NB4 (cell line): ENCODE data around the gene AP4S1.

Experiments used
- POLR2A ChIP-seq: IDR thresholded peaks from 2 replicates; pipeline ENCODE4 v1.6.1; 2011; ENCODE audit warnings: mild to moderate bottlenecking; ENCODE audit not compliant: insufficient read length; ENCODE audit errors: extremely low read depth
- TF ChIP-seq, protein P1 (sequence below): IDR thresholded peaks from one replicate; pipeline ENCODE4 v1.5.1; 2012; ENCODE audit warnings: low read depth, low read length
- TF ChIP-seq, protein P2 (sequence below): IDR thresholded peaks from 2 replicates; pipeline ENCODE4 v1.6.1; 2011; ENCODE audit warnings: low read depth, low read length

DNA sequence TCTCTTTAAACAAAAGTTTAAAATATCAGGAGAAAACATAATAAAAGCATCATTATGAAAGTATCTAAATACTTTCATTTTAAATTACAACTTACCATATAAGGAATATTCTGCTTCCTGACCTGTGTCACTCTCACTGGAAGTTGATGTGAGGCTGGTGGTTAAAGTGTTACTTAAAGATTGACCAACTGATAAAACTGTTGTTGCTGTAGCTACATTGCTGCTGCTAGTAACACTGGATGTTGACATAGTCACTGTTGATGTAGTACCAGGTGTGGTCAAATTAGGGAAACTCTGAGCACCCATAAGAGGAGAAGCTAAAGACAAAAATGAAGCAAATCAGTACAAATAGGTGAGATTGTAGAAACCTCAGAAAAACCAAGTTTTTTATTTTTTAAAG, 102.2 kb downstream of the AP4S1 start:
- TF ChIP-seq, protein P1, sequence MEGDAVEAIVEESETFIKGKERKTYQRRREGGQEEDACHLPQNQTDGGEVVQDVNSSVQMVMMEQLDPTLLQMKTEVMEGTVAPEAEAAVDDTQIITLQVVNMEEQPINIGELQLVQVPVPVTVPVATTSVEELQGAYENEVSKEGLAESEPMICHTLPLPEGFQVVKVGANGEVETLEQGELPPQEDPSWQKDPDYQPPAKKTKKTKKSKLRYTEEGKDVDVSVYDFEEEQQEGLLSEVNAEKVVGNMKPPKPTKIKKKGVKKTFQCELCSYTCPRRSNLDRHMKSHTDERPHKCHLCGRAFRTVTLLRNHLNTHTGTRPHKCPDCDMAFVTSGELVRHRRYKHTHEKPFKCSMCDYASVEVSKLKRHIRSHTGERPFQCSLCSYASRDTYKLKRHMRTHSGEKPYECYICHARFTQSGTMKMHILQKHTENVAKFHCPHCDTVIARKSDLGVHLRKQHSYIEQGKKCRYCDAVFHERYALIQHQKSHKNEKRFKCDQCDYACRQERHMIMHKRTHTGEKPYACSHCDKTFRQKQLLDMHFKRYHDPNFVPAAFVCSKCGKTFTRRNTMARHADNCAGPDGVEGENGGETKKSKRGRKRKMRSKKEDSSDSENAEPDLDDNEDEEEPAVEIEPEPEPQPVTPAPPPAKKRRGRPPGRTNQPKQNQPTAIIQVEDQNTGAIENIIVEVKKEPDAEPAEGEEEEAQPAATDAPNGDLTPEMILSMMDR: no peak
- TF ChIP-seq, protein P2, sequence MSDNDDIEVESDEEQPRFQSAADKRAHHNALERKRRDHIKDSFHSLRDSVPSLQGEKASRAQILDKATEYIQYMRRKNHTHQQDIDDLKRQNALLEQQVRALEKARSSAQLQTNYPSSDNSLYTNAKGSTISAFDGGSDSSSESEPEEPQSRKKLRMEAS: no peak
- no peak for TF ChIP-seq POLR2A
